ENCODE data around the gene SPEM3. TPM values are rescaled to one million over a fixed set of nuclear protein-coding genes. Genes with fewer than 3 reads are reported as not detected.

The SPEM3 gene
- total and polyA plus RNA-seq, 2 experiments from 2014 or later = not detected

DNA sequence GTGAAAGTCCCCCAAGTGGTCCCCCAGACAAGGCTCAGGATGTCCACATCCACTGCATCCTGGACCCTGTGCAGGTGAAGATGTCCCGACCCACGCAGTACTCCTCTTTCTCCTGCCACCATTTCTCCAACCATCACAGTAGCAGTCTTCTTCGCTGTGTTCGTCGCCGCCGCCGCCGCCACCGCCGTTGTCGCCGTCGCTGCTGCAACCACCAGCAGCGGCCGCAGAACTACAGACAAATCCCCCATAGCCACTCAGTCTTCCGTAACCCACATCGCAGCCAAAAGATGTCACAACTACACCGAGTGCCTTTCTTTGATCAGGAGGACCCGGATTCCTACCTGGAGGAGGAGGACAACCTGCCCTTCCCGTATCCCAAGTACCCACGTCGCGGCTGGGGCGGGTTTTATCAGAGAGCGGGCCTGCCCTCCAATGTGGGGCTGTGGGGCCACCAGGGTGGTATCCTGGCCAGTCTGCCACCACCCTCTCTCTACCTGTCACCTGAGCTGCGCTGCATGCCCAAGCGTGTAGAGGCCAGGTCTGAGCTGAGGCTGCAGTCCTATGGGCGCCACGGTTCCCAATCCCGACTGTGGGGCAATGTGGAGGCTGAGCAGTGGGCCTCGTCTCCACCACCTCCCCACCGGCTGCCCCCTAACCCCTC, 2.3 kb upstream of the SPEM3 start:
- no peak for TF ChIP-seq EZH2phosphoT487 (IDR thresholded peaks at IDR 0.05; ENCODE audit: insufficient read depth, low read depth)
- Histone ChIP-seq H3K36me3 (ENCODE audit: low read depth) (no peaks in the 10 kb centered on the region), H3K4me1 (ENCODE audit: insufficient read depth) (no peaks in the 10 kb centered on the region; the same call in 1 of the 2 replicates), H3F3A (ENCODE audit: insufficient read depth) (peaks cover 4% of the 10 kb centered on the region; the same call in 1 of the 2 replicates), H2AFZ (no peak overlapping the region), H3K9me3 (ENCODE audit: low read depth) (no peaks in the 10 kb centered on the region), H3K27ac (no peak overlapping the region), H3K27me3 (replicated peaks; ENCODE audit: insufficient read depth) (no peaks in the 10 kb centered on the region), H4K20me1 (ENCODE audit: insufficient read depth) (no peaks in the 10 kb centered on the region), H3K4me2 (ENCODE audit: unreplicated experiment) (no peak overlapping the region), H3K79me2 (ENCODE audit: insufficient read depth) (no peaks in the 10 kb centered on the region), H3K4me3 (no peak overlapping the region), H3K9ac (no peak overlapping the region), H3K9me2 (ENCODE audit: insufficient read depth) (no peaks in the 10 kb centered on the region)
- DNase-seq = no peak
- in situ Hi-C loops (cut with MboI) = no loop called here
- 88 to 93% methylated on average over 31 to 33 of the region's 33 CpGs for WGBS, 2 experiments (ENCODE audit: low coverage in 1 of 2, low lambda C conversion rate in 2 of 2, missing lambda C conversion rate in 2 of 2)

DNA sequence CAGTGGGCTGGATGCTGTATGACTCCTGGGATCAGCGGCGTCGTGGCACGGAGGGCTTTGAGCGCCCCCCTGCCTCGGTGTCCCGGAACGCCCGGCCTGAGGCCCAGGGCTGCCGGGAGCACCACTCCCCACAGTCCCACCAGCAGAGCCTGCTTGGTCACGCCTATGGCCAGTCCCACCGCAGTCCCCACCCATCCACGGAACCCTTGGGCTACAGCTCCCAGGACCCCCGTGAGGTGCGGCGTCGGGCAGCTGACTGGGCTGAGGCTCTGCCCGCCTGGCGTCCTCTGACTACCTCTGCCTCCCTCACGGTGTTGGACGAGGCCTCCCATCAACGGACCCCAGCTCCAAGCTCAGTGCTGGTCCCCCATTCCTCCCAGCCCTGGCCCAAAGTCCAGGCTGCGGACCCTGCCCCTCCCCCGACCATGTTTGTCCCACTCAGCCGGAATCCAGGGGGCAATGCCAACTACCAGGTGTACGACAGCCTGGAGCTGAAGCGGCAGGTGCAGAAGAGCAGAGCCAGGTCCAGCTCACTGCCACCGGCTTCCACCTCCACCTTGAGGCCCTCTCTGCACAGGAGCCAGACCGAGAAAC, 1.7 kb upstream of the SPEM3 start:
- Histone ChIP-seq H3K4me3 (no peak overlapping the region), H3K36me3 (ENCODE audit: low read depth) (no peaks in the 10 kb centered on the region), H3K4me1 (ENCODE audit: insufficient read depth) (no peaks in the 10 kb centered on the region; the same call in 1 of the 2 replicates), H2AFZ (no peak overlapping the region), H3K9me2 (ENCODE audit: insufficient read depth) (no peaks in the 10 kb centered on the region), H3K27ac (no peak overlapping the region), H3K79me2 (ENCODE audit: insufficient read depth) (no peaks in the 10 kb centered on the region), H3K4me2 (ENCODE audit: unreplicated experiment) (no peak overlapping the region), H3K9ac (no peak overlapping the region), H4K20me1 (ENCODE audit: insufficient read depth) (no peaks in the 10 kb centered on the region), H3K27me3 (replicated peaks; ENCODE audit: insufficient read depth) (no peaks in the 10 kb centered on the region), H3K9me3 (ENCODE audit: low read depth) (no peaks in the 10 kb centered on the region), H3F3A (ENCODE audit: insufficient read depth) (peaks cover 8% of the 10 kb centered on the region; the same call in 1 of the 2 replicates)
- WGBS, 2 experiments (ENCODE audit: low coverage in 1 of 2, low lambda C conversion rate in 2 of 2, missing lambda C conversion rate in 2 of 2) = 87 to 89% methylated on average over 16 to 29 of the region's 29 CpGs
- no peak for DNase-seq
- TF ChIP-seq EZH2 (IDR thresholded peaks at IDR 0.05; ENCODE audit: insufficient read depth, poor library complexity, severe bottlenecking) (no peak), EZH2phosphoT487 (IDR thresholded peaks at IDR 0.05; ENCODE audit: insufficient read depth, low read depth) (no peak)
- in situ Hi-C loops (cut with MboI) = no loop called here

DNA sequence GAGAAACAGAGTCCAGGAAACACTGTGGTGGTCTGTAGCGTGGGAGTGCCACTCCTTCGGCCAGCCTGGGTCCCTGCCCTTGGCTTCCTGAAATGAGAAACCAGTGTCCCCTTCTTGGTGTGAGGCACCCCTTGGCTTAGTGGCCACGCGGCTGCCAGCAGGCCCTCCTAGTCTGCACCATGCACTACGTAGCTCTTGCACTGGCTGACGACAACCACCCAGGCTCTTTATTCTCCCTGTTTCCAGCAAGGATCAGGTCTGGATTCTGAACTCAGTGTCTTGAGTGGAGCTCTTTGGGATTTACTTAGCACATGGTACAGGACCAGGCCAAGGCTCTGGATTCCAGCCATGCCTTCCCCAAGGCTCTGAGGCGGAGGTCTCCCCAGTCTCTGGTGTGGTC, 1.1 kb upstream of the SPEM3 start:
- Histone ChIP-seq H3K4me2 (ENCODE audit: unreplicated experiment) (no peak overlapping the region), H3K9me2 (ENCODE audit: insufficient read depth) (no peaks in the 10 kb centered on the region), H3K36me3 (ENCODE audit: low read depth) (no peaks in the 10 kb centered on the region), H3K79me2 (ENCODE audit: insufficient read depth) (no peaks in the 10 kb centered on the region), H3K9ac (no peak overlapping the region), H2AFZ (no peak overlapping the region), H3K9me3 (ENCODE audit: low read depth) (no peaks in the 10 kb centered on the region), H3K4me1 (ENCODE audit: insufficient read depth) (no peaks in the 10 kb centered on the region; the same call in 1 of the 2 replicates), H3K27me3 (replicated peaks; ENCODE audit: insufficient read depth) (no peaks in the 10 kb centered on the region), H4K20me1 (ENCODE audit: insufficient read depth) (no peaks in the 10 kb centered on the region), H3F3A (ENCODE audit: insufficient read depth) (peaks cover 8% of the 10 kb centered on the region; the same call in 1 of the 2 replicates), H3K4me3 (no peak overlapping the region), H3K27ac (no peak overlapping the region)
- TF ChIP-seq EZH2phosphoT487 (IDR thresholded peaks at IDR 0.05; ENCODE audit: insufficient read depth, low read depth) = no peak
- TF ChIP-seq EZH2 (IDR thresholded peaks at IDR 0.05; ENCODE audit: insufficient read depth, poor library complexity, severe bottlenecking) = no peak
- no peak for DNase-seq
- in situ Hi-C loops (cut with MboI) = no loop called here
- 66 to 88% methylated on average over 7 of the region's 7 CpGs for WGBS, 2 experiments (ENCODE audit: low coverage in 1 of 2, low lambda C conversion rate in 2 of 2, missing lambda C conversion rate in 2 of 2)

GRCh38 chr17:7429722-7430121, 1.1 kb downstream of the SPEM3 start:
- WGBS, 2 experiments (ENCODE audit: low coverage in 1 of 2, low lambda C conversion rate in 2 of 2, missing lambda C conversion rate in 2 of 2) = 62 to 79% methylated on average over 6 to 9 of the region's 10 CpGs

More at GRCh38 chr17:7429722-7430121, 1.1 kb downstream of the SPEM3 start:
- TF ChIP-seq EZH2phosphoT487 (IDR thresholded peaks at IDR 0.05; ENCODE audit: insufficient read depth, low read depth) (no peak), EZH2 (IDR thresholded peaks at IDR 0.05; ENCODE audit: insufficient read depth, poor library complexity, severe bottlenecking) (no peak)
- H3K79me2 ChIP-seq (ENCODE audit: insufficient read depth) = no peaks in the 10 kb centered on the region
- no peaks in the 10 kb centered on the region for H3K36me3 ChIP-seq (ENCODE audit: low read depth)
- no peaks in the 10 kb centered on the region; the same call in 1 of the 2 replicates for H3K4me1 ChIP-seq (ENCODE audit: insufficient read depth)
- no peak for DNase-seq
- no peaks in the 10 kb centered on the region for H4K20me1 ChIP-seq (ENCODE audit: insufficient read depth)
- H3K9ac ChIP-seq = no peak overlapping the region
- H2AFZ ChIP-seq = no peak overlapping the region
- no peaks in the 10 kb centered on the region for H3K27me3 ChIP-seq (replicated peaks; ENCODE audit: insufficient read depth)
- peaks cover 8% of the 10 kb centered on the region; the same call in 1 of the 2 replicates for H3F3A ChIP-seq (ENCODE audit: insufficient read depth)
- H3K9me3 ChIP-seq (ENCODE audit: low read depth) = no peaks in the 10 kb centered on the region
- H3K4me3 ChIP-seq = no peak overlapping the region
- in situ Hi-C loops (cut with MboI) = no loop called here
- H3K9me2 ChIP-seq (ENCODE audit: insufficient read depth) = no peaks in the 10 kb centered on the region
- no peak overlapping the region for H3K27ac ChIP-seq
- H3K4me2 ChIP-seq (ENCODE audit: unreplicated experiment) = no peak overlapping the region
